GM19025 (cell line): ENCODE measurements around the gene INPPL1.

Source experiments
- ATAC-seq: cut with Tn5 transposase; IDR thresholded peaks from one replicate; pipeline ENCODE4 v1.9.1; 2021; ENCODE audit warnings: mild to moderate bottlenecking, low read depth, moderate library complexity; ENCODE audit not compliant: unreplicated experiment

Gene INPPL1

GRCh38 chr11:72209101-72209500 is 15.5 kb upstream of the INPPL1 start:
- no peak for ATAC-seq

DNA sequence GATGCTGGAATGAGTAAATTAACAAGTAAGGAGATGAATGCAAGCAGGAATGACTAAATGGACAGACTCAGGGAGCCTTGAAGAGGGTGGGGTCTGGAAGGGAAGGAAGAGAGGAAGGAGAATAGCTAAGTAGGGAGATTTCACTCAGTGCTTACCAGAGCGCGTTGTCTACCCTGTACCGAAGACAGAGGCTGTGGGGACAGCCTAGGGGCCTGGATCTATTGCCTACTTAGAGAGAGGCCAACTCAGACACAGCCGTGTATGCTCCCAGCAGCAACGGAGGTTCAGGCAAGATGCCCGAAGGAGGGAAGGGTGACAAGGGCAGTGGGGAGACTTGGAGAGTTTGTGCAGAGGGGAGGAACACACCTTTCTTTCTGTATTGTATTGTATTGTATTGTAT is 7.9 kb upstream of the INPPL1 start, which contains the start of gene FOLR2:
FOLR2 (plus strand) TSS at position 157 of the 400 bp plus-strand sequence. CDS start 1,791 bp downstream, outside the sequence.
- ATAC-seq: no peak

DNA sequence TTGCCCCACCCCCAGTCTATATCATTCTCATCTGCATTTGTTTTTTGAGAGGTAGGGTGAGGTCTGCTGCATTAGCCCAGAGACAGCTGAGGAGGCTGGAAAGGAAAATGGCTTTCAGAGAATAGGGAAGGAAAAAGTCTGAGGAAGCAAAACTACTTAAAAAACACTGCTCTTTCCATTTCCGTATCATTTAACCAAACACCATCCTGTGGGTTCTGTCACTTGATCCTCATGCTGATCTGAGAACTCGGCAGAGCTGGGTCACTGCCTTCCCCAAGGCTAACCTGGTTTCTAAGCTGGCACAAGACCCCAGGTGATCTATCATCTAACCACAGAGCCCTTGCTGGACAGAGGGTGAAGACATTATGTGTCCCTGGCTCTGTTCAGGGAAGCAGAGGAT is 6.7 kb upstream of the INPPL1 start:
- ATAC-seq: no peak

GRCh38 chr11:72218251-72218745 is 6.3 kb upstream of the INPPL1 start:
- ATAC-seq: no peak

DNA sequence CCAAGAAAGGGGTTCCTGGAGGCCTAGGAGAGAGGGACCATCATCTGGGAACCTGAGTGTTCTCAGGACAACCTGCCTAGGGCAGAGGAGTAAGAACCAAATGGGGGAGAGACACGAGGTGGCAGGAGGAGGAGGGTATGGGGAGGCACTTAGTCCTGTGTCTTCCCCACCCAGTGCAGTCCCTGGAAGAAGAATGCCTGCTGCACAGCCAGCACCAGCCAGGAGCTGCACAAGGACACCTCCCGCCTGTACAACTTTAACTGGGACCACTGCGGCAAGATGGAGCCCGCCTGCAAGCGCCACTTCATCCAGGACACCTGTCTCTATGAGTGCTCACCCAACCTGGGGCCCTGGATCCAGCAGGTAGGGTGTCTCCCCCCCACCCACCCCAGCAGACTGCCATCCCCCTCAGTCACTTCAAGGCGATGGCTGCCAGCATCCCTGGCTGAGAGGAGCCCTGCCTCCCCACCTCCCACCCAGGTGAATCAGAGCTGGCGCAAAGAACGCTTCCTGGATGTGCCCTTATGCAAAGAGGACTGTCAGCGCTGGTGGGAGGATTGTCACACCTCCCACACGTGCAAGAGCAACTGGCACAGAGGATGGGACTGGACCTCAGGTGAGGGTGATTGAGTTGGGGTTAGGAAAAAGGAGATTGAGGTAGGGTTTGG is 3.7 kb upstream of the INPPL1 start:
- no peak for ATAC-seq

DNA sequence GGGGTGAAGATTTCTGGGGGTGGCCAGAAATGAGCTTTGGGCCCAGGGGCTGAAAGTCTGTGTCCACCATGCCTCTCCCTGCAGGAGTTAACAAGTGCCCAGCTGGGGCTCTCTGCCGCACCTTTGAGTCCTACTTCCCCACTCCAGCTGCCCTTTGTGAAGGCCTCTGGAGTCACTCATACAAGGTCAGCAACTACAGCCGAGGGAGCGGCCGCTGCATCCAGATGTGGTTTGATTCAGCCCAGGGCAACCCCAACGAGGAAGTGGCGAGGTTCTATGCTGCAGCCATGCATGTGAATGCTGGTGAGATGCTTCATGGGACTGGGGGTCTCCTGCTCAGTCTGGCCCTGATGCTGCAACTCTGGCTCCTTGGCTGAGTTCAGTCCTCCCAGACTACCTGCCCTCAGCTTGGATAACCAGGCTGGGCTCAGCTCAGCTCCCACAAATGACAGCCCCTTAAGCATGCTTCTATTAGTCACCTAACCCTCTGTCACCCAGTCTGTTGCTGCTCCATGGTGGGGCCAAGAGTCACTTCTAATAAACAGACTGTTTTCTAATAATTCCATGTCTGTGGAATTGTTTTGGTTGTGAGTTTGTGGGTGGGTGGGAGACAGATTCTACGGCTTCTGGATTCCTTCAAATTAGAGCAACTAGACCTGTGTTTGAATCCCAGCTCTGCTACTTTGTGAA is 3.0 kb upstream of the INPPL1 start:
- no peak for ATAC-seq

DNA sequence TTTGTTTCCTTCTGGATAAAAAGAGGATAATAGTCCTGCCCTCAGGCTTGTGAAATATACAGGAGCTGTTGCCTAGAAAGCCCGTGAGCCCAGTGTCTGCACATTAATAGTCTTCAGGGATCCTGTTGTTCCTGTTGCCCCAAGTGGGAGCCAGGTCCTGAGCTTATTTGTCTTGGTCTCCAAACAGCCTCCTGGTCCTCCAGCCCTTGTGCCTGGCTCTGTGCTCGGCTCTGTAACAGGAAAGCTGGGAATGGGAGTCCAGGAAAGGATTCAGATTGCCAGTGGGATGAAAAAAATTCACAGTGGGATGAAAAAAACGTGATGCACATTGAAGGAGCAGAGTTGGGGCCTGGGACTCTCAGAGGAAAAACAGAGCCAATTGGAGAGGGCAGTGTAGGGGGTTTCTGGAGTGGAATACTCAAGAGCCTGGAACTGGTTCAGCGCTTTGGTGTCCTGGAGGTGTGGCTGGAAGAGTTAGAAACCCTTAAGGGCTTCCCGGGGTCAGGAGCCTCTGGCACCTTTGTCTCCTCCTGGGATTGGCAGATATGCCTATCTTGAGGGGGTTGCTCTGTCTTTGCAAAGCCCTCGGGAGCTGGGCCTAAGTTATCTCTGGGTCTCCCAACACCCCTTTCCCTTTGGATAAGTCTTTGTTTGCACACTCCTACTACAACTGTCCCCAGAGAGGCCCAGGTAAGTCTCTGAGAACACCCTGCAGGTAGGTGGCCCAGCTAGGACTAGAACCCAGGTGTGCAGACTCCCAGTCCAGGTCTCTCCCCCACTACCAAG is 2.3 kb upstream of the INPPL1 start:
- ATAC-seq: no peak

DNA sequence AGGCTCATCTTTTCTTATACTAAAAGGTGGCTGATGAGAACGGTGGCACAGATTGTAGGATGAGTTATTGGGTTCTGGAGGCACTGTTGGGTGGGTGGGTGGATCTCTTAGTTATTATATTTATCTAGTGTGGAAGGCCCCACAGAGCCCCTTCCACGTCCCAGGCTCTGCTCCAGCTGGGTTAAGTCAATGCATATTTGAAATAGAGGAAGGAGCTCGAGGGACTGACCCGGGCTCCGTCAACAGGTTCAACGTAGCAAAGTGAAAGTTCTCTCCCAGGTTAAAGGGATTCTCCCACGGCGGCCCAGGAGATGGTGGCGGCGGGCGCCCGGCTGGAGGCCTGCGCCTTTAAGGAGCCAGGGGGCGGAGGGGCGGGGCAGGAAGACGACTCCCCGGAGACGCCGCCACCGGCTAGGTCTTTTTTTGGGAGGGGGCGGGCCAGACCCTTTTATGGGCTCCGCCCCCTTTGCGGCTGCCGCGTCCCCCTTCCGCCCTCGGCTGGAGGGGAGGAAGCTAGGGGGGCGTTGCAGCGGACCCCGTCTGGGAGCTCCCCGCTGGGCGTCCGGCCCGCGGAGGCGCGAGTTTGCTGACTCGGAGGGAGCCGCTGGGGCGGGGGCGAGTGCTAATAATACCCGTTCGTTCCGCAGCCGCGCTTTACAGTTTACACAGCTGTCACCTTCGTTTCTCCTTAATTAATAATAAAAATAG is 1.5 kb upstream of the INPPL1 start:
- peak; percentile 62 for ATAC-seq

DNA sequence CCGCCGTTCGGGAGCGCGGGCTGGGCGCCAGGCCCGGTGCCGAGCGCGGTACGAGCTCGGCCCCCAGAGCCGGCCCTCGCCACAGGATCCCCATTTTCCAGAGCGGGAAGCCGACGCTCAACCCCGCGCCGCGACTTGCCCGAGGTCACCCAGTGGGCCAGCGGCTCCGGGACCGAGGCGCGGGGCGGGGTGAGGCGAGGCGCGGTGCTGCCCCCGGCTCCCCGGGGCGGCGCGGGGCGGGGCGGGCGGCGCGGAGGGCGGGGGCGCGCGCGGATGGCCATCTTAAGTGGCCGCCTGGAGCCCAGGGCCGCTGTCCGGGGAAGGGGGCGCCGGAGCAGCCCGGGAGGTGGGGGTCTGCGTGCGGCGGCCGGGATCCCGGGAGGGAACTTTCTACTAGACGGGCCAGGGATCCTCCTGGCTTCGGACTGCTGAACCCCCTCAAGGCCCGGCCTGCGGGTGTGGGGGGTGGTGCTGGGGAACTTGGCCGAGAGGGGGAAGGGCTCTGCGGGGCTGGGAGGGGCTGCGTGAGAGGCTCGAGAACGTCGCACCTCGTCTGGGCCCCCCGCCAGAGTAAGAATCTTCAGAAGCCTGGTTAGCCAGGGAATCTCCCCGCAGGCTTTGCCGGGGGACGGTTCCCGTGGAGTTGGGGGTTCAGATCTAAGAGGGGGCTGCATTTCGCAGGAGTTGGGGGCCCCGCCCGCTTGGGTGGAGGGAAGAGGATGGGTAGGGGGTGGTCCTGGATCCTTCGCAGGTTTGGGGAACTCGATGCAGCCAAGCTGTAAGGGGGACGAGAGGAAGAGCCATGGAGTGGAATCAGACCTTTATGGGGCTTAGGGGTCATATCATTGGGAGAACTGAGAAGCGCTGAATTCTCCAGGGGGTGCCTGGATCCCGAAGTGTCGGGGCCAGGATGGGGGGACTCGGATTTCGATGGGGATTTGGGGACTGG is 678 bp upstream of the INPPL1 start:
- peak; percentile 46 for ATAC-seq

GRCh38 chr11:72225411-72225951 is 914 bp downstream of the INPPL1 start:
- no peak for ATAC-seq

- no peak for ATAC-seq
Measured at GRCh38 chr11:72226701-72227100, 2.1 kb downstream of the INPPL1 start.

DNA sequence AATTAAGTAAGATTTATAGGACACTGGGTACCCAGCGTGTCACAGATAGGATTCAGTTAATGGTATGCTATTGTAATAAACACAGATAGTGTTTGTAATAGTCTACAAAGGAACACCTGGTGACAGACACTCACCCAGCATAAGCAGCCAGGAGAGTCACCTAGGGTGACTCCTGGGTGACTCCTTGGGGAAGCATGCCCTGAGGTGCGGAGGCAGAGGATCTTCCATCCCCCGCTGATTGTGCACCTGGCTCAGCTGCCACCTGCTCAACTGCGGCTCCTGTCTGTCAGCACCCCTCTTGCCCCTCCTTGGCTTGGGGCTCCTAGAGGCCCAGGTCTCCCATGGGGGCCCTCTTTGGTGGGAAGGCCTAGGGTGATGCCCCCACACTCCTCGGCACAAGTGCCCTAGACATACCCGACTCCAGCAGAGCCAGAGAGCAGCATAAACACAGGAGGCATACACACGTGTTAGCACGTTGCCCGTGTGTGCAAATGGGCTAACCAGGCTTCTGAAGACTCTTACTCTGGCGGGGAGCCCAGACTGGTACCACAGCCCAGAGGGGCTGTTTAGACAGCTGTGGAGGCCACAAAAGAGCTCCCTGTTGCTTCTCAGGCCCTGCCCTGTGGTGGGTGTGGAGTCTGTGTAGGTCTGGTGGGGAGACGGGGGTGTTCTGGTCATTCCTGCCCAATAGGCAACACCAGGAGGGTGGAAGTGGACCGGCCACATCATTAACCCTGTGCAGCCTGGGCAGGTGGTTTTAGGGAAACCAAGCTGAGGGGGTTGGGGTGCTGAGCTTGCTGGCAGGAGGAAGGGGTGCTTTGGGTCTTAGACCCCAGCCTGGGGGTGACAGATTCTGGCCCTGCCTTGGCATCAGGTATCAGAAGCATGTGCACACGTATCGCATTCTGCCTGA is 3.0 kb downstream of the INPPL1 start:
- no peak for ATAC-seq

DNA sequence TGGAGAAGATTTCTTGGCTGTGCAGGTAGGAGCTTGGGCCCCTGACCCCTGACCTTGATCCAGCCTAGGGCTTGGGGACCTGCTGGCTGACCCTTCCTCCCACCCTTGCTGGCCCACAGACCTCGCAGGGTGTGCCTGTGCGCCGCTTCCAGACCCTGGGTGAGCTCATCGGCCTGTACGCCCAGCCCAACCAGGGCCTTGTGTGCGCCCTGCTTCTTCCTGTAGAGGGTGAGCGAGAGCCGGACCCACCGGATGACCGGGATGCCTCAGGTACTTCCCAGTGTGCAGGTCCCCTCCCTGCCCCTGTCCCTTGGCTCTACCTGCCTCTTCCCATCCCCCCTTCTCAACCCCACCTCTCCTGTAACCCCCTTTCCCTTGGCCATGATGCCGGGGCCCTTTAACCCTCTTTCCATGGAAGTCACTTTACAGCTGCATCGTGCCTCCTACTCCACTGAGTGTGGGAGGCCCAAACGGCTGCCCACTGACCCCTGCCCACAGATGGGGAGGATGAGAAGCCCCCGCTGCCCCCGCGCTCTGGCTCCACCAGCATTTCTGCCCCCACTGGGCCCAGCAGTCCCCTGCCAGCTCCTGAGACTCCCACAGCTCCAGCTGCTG is 3.8 kb downstream of the INPPL1 start:
- no peak for ATAC-seq

DNA sequence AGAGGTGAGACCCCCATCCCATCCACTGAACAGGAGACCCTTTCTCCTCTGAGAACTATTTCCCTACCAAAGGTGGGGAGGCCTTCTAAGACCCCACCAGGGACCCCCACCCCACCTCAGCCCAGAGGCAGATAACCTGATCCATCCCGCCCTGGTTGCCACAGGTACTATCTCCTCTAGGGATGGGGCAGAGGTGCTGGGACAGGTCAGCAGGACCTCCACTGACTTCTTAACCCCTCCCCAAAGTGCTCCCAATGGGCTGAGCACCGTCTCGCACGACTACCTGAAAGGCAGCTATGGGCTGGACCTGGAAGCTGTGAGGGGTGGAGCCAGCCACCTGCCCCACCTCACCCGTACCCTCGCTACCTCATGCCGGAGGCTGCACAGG is 4.3 kb downstream of the INPPL1 start:
- no peak for ATAC-seq

DNA sequence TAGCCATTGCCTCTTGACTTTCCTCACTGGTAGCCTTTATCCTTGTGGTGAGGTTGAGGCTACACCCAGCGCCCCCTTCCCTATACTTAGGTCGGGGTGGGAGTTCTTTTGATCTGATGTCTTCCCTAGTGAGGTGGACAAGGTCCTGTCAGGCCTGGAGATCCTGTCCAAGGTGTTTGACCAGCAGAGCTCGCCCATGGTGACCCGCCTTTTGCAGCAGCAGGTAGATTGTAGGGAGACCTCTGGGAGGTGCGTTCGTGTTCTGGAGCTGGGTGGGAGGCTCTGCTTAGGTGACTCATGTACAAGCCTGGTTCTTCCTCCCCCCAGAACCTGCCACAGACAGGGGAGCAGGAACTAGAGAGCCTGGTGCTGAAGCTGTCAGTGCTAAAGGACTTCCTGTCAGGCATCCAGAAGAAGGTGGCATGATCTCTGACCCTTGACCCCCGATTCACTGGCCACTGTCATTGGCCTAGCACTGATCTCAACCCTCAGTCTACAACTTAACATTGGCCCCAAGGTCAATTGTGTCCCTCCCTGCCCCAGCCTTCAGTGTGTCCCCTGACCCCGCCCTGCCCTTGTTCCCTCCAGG is 4.9 kb downstream of the INPPL1 start:
- ATAC-seq: no peak

DNA sequence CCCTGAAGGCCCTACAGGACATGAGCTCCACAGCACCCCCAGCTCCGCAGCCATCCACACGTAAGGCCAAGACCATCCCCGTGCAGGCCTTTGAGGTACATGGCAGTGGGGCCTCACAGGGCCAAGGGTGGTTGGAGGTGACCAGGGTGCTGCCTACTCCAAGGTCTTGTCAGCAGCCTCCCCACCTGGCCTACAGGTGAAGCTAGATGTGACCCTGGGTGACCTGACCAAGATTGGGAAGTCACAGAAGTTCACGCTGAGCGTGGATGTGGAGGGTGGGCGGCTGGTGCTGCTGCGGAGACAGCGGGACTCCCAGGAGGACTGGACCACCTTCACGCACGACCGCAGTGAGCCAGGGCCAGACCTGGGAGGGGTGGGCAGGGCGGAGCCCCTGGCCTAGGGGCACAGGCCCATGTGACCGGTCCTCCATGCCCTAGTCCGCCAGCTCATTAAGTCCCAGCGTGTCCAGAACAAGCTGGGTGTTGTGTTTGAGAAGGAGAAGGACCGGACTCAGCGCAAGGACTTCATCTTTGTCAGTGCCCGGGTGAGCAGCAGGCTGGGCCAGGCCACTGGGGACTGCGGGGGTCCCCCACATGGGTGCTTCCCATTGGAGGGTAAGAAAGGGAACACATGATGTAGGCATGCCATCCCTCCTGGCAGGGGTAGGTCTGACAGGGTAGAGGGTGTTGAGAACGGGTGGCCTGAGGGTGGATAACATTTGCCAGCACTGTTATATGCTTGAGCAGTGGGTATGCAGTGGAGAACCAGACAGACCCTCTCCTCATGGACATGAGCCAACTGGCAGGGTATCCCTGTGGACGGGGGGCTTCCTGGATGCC is 5.6 kb downstream of the INPPL1 start:
- no peak for ATAC-seq
